Measurements from ENCODE around the gene STRBP.

DNA sequence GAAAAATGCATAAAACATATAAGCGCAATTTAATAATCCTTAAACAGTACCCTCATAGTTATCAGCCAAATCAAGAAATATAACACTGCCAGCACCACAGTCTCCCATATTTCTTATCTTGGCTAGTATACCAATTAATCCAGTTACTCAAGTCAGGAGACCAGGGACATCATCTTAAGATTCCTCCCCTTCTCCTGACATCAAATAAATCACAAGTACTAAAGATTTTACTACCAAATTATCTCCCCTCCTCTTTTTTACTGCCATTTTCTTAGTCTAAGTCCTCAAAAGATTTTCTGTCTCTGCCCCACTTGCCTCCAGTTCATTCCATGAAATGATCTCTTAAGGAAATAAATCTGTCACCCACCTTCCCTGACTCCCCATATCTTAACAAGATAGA is 37.0 kb downstream of the STRBP start:
- TF ChIP-seq, protein P1, sequence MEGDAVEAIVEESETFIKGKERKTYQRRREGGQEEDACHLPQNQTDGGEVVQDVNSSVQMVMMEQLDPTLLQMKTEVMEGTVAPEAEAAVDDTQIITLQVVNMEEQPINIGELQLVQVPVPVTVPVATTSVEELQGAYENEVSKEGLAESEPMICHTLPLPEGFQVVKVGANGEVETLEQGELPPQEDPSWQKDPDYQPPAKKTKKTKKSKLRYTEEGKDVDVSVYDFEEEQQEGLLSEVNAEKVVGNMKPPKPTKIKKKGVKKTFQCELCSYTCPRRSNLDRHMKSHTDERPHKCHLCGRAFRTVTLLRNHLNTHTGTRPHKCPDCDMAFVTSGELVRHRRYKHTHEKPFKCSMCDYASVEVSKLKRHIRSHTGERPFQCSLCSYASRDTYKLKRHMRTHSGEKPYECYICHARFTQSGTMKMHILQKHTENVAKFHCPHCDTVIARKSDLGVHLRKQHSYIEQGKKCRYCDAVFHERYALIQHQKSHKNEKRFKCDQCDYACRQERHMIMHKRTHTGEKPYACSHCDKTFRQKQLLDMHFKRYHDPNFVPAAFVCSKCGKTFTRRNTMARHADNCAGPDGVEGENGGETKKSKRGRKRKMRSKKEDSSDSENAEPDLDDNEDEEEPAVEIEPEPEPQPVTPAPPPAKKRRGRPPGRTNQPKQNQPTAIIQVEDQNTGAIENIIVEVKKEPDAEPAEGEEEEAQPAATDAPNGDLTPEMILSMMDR (IDR thresholded peaks at IDR 0.05), result no peak
- TF ChIP-seq POLR2A (IDR thresholded peaks at IDR 0.05) (no peak), POLR2AphosphoS5 (IDR thresholded peaks at IDR 0.05) (no peak), EP300 (IDR thresholded peaks at IDR 0.05) (no peak)

Measured in suprapubic skin (tissue), 4 donors.